Small intestine (tissue), 16 donors: Measurements from ENCODE around the gene CCL2. TPM values are rescaled to one million over a fixed set of nuclear protein-coding genes. Genes with fewer than 3 reads are reported as not detected.

ENCODE experiments used
- DNase-seq, 2 donors: peaks; one replicate each; pipeline versions ENCODE4 v3.0.0 to v3.0.0-alpha.2; 2013
- FAIRE-seq: peaks from 2 replicates; lab custom pipeline; 2012; peaks lifted over from hg19 to GRCh38; lab: Jason Lieb, UNC
- H3K27ac ChIP-seq, 3 donors: one replicate each; pipeline ENCODE4 v1.5.1; 2013; ENCODE audit warnings: low read length in 2 of 3, mild to moderate bottlenecking in 2 of 3, control low read depth in 1 of 3, inconsistent platforms in 1 of 3, low read depth in 1 of 3, moderate library complexity in 1 of 3
- H3K27me3 ChIP-seq, 3 donors: one replicate each; pipeline ENCODE4 v1.6.1; 2013; ENCODE audit warnings: low read length in 3 of 3, inconsistent platforms in 1 of 3; ENCODE audit not compliant: control insufficient read depth in 3 of 3, insufficient read depth in 3 of 3
- H3K36me3 ChIP-seq, 3 donors: one replicate each; pipeline ENCODE4 v1.6.1; 2013; ENCODE audit warnings: low read length in 3 of 3, inconsistent platforms in 1 of 3, low read depth in 1 of 3, mild to moderate bottlenecking in 1 of 3, moderate library complexity in 1 of 3; ENCODE audit not compliant: control insufficient read depth in 3 of 3, insufficient read depth in 2 of 3
- H3K4me1 ChIP-seq, 3 donors: one replicate each; pipeline ENCODE4 v1.6.1; 2013; ENCODE audit warnings: low read length in 2 of 3, inconsistent platforms in 1 of 3, low read depth in 1 of 3, mild to moderate bottlenecking in 1 of 3, moderate library complexity in 1 of 3; ENCODE audit not compliant: control insufficient read depth in 3 of 3, insufficient read depth in 2 of 3
- H3K4me3 ChIP-seq, 3 donors: one replicate each; pipeline ENCODE4 v1.5.1; 2013; ENCODE audit warnings: low read length in 3 of 3, control low read depth in 1 of 3, inconsistent platforms in 1 of 3, low read depth in 1 of 3, mild to moderate bottlenecking in 1 of 3, moderate library complexity in 1 of 3
- H3K9me3 ChIP-seq, 2 donors: one replicate each; pipeline ENCODE4 v1.6.1; 2013; ENCODE audit warnings: low read depth in 1 of 2, low read length in 1 of 2; ENCODE audit not compliant: control insufficient read depth in 2 of 2, insufficient read depth in 1 of 2
- WGBS, 3 donors: extraction: QIAGEN DNeasy Blood & Tissue Kit; methylation state at CpG; one replicate each; pipeline ENCODE4 v1.1.7; 2013; 5-methylcytosine and 5-hydroxymethylcytosine counted together
- long read RNA-seq, 10 donors: transcript quantifications; one replicate each; lab custom pipeline, GENCODE V29; 2026
- polyA plus RNA-seq, 4 donors: library from polyadenylated mRNA; stranded (reverse) in 3 of 4; unstranded in 1 of 4; fragments of 200-250 nt in 3 of 4; fragments of 120-200 nt in 1 of 4; gene quantifications; one replicate each; pipeline versions ENCODE4 v1.2.1 to v1.2.3, GENCODE V29; 2013
- donor health status: healthy with polysubstance abuse.
- donor health status: control.
- donor health status: control.
- donor health status: Bipolar disorder and iron deficiency.
- donor health status: healthy.

Gene CCL2
- 10 to 100 TPM in 3 of 4 donors, 1 to 10 TPM in 1; 6.0 to 29.2 (median 21.4) TPM for polyA plus RNA-seq
- long read RNA-seq, donor 1, result 0 reads
- long read RNA-seq, donor 2, partial matches to known transcripts, result 0 of 6 reads
- long read RNA-seq, donor 2, other reads (novel, unspliced or antisense), result 0 of 6 reads
- long read RNA-seq, donor 3, transcript CCL2-203 (1 exons, 996 nt), result minor isoform, 12 of 25 reads
- long read RNA-seq, donor 3, transcript CCL2-201 (3 exons, 741 nt), result major isoform, 13 of 25 reads
- long read RNA-seq, donor 3, partial matches to known transcripts, result 0 of 25 reads
- long read RNA-seq, donor 3, other reads (novel, unspliced or antisense), result 0 of 25 reads
- long read RNA-seq, donor 4, result 0 reads
- long read RNA-seq, donor 5, partial matches to known transcripts, result 0 of 5 reads
- long read RNA-seq, donor 5, other reads (novel, unspliced or antisense), result 0 of 5 reads
- long read RNA-seq, donor 6, transcript CCL2-201 (3 exons, 741 nt), result major isoform, 7 of 11 reads
- long read RNA-seq, donor 6, partial matches to known transcripts, result 0 of 11 reads
- long read RNA-seq, donor 6, other reads (novel, unspliced or antisense), result 0 of 11 reads
- long read RNA-seq, donor 7, transcript CCL2-203 (1 exons, 996 nt), result minor isoform, 8 of 51 reads
- long read RNA-seq, donor 7, transcript CCL2-201 (3 exons, 741 nt), result major isoform, 34 of 51 reads
- long read RNA-seq, donor 7, partial matches to known transcripts, result 5 of 51 reads
- long read RNA-seq, donor 7, other reads (novel, unspliced or antisense), result 0 of 51 reads
- long read RNA-seq, donor 8, partial matches to known transcripts, result 0 of 7 reads
- long read RNA-seq, donor 8, other reads (novel, unspliced or antisense), result 0 of 7 reads
- long read RNA-seq, donor 9, partial matches to known transcripts, result 0 of 6 reads
- long read RNA-seq, donor 9, other reads (novel, unspliced or antisense), result 0 of 6 reads
- long read RNA-seq, donor 10, transcript CCL2-202 (2 exons, 736 nt), result minor isoform, 5 of 37 reads
- long read RNA-seq, donor 10, transcript CCL2-201 (3 exons, 741 nt), result major isoform, 26 of 37 reads
- long read RNA-seq, donor 10, transcript CCL2-203 (1 exons, 996 nt), result minor isoform, 6 of 37 reads
- long read RNA-seq, donor 10, partial matches to known transcripts, result 0 of 37 reads
- long read RNA-seq, donor 10, other reads (novel, unspliced or antisense), result 0 of 37 reads

DNA sequence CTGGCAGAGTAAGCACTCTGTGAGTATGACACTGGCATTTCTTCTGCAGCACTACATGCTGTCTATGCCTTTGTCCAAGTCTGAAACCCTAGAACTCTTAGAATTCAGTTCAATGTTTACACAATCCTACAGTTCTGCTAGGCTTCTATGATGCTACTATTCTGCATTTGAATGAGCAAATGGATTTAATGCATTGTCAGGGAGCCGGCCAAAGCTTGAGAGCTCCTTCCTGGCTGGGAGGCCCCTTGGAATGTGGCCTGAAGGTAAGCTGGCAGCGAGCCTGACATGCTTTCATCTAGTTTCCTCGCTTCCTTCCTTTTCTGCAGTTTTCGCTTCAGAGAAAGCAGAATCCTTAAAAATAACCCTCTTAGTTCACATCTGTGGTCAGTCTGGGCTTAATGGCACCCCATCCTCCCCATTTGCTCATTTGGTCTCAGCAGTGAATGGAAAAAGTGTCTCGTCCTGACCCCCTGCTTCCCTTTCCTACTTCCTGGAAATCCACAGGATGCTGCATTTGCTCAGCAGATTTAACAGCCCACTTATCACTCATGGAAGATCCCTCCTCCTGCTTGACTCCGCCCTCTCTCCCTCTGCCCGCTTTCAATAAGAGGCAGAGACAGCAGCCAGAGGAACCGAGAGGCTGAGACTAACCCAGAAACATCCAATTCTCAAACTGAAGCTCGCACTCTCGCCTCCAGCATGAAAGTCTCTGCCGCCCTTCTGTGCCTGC lies at the start of gene CCL2:
Gene CCL2 (plus strand): TSS at position 635 of the 730 bp plus-strand sequence. CDS start 65 bp downstream, at position 700.
- FAIRE-seq (no peak), DNase-seq (peak; percentile 21 to 78)
- 4 to 10% (median 4%) methylated on average over 11 of the region's 11 CpGs for WGBS, 3 donors
- H3K27ac ChIP-seq, result peak within 1 kb of the TSS in 2 of 3 donors; percentile 77 to 88
- no peaks in the 10 kb centered on the region for H3K36me3 ChIP-seq
- H3K4me1 ChIP-seq, result peaks cover 0 to 45% (median 2%) of the 10 kb centered on the region in 3 donors
- H3K27me3 ChIP-seq, result peaks cover 0 to 2% (median 0%) of the 10 kb centered on the region in 3 donors
- H3K9me3 ChIP-seq, result no peaks in the 10 kb centered on the region
- H3K4me3 ChIP-seq, result peak within 1 kb of the TSS in 2 of 3 donors; percentile 19 to 46

- no peaks in the 10 kb centered on the region for H3K36me3 ChIP-seq
- no peak overlapping the region for H3K4me3 ChIP-seq
- FAIRE-seq (no peak), DNase-seq (no peak)
- H3K27me3 ChIP-seq, result no peaks in the 10 kb centered on the region
- WGBS, 3 donors, result 79 to 93% (median 79%) methylated on average over 1 of the region's 1 CpG
- no peaks in the 10 kb centered on the region for H3K4me1 ChIP-seq
- no peaks in the 10 kb centered on the region for H3K9me3 ChIP-seq
- no peak overlapping the region for H3K27ac ChIP-seq
Measured at GRCh38 chr17:34205401-34205800, 49.7 kb upstream of the CCL2 start.

DNA sequence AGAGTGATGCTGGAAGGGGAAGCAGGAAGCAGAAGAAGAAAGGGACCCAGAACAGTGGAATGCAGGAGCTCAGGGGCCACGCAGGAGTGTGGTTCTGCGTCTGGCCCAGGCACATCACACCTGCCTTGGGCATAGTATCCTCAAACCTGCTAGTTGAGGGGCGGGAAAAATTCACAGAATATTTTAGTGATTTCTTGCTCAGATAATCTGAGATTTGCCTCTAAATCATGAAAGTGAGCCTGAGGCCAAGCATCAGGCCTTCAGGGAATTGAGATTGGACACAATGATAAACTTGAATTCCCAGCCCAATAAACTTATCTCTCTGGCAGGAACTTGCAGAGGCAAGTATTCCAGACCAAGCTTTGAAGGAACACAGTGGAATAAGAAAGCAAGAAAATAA lies 48.5 kb upstream of the CCL2 start:
- Histone ChIP-seq H3K27me3 (no peaks in the 10 kb centered on the region), H3K27ac (no peak overlapping the region), H3K36me3 (no peaks in the 10 kb centered on the region), H3K9me3 (no peaks in the 10 kb centered on the region), H3K4me1 (no peaks in the 10 kb centered on the region), H3K4me3 (no peak overlapping the region)
- DNase-seq (no peak), FAIRE-seq (no peak)
- 81 to 87% (median 84%) methylated on average over 3 of the region's 3 CpGs for WGBS, 3 donors

DNA sequence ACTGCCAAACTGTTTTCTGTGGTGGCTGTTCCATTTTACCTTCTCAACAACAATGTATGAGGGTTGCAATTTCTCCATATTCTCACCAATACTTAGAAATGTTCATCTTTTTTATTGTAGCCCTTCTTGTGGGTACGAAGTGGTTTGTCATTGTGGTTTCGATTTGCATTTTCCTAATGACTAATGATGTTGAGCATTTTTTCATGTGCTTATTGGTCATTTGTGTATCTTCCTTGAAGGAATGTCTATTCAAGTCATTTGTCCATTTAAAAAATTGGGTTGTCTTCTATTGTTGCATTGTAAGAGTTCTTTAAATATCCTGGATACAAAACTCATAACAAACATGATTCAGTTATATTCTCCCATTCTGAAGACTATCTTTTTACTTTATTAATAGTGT lies 47.5 kb upstream of the CCL2 start:
- no peak for FAIRE-seq

DNA sequence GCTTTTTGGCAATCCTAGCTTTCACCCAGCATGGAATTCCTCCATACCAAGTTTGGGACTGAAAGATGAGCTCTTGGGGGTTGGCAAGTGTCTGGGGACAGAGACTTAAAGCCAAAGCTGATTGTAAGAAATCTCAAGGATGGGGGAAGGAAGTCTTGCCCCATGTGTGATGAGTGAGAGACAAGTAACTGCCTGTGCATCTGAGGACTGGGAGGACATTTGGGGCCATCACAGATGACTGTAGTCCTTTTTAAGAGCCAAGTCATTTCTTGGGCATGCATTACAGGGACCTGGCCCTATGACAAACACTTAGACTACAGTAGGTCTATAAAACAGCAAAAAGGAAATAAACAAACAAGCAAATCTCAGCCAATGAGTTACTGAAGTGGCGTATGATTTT lies 36.3 kb upstream of the CCL2 start:
- no peak overlapping the region for H3K4me3 ChIP-seq
- DNase-seq (no peak), FAIRE-seq (no peak)
- no peaks in the 10 kb centered on the region for H3K27me3 ChIP-seq
- H3K4me1 ChIP-seq, result no peaks in the 10 kb centered on the region
- no peaks in the 10 kb centered on the region for H3K9me3 ChIP-seq
- WGBS, 3 donors, result 47 to 89% (median 83%) methylated on average over 1 of the region's 1 CpG
- H3K27ac ChIP-seq, result no peak overlapping the region
- no peaks in the 10 kb centered on the region for H3K36me3 ChIP-seq

More for the DNA sequence above, 47.5 kb upstream of the CCL2 start:
- Histone ChIP-seq H3K4me3 (no peak overlapping the region), H3K36me3 (no peaks in the 10 kb centered on the region), H3K27ac (no peak overlapping the region), H3K27me3 (no peaks in the 10 kb centered on the region), H3K4me1 (no peaks in the 10 kb centered on the region), H3K9me3 (no peaks in the 10 kb centered on the region)
- 75 to 88% (median 78%) methylated on average over 2 of the region's 2 CpGs for WGBS, 3 donors
- no peak for DNase-seq

DNA sequence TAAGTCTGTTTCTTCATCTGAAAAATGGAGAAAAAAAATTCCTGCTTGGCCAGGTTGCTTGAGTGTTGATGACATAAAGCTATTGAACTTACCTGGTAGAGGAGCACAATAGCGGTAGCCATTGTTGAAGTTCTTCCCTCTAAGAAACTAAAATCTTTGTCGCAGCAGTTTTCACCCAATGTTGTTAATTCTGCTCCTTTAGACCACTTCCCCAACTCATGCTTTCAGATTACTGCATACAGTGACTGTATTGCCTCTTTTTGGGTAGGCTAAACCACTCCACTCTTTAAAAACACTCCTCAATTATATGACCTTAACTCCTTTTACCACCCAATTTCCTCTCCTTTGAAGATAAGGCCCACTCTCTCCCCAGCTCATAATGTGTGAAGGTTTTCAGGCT lies 35.7 kb upstream of the CCL2 start:
- no peaks in the 10 kb centered on the region for H3K27me3 ChIP-seq
- no peaks in the 10 kb centered on the region for H3K4me1 ChIP-seq
- DNase-seq (no peak), FAIRE-seq (no peak)
- H3K36me3 ChIP-seq, result no peaks in the 10 kb centered on the region
- no peaks in the 10 kb centered on the region for H3K9me3 ChIP-seq
- WGBS, 3 donors, result 81 to 91% (median 82%) methylated on average over 2 of the region's 2 CpGs
- H3K27ac ChIP-seq, result no peak overlapping the region
- no peak overlapping the region for H3K4me3 ChIP-seq

DNA sequence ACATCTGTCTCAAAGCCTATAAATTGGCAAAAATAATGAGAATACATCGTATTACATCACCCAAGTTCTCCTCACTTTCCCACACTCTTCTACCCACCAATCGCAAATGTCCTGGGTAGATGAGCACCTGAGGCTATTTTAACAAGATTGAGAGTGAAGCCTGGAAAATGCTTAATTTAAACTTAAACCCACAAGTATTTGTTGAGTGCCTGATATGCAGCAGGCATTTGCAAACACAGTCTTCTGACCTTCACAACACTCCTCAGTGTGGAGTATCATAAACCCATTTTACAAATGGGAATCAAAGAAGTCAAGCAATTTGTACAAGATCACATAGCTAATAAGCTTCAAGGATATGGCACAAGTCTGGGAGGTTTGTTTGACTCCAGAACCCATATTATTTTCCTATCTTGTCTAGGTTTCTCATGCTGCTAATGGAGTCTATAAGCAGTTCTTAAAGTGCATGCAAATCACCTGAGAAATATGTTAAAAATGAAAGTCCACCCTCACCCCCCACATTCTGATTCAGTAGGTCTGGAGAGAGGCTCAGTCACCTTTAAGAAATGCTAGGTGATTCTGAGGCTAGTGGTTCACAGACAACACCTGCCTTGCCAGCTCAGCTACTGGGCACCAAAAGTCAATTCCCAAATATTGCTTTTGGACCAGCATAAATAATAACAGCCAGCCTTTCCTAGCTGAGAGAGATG lies 34.9 kb upstream of the CCL2 start:
- H3K4me1 ChIP-seq, result no peaks in the 10 kb centered on the region
- no peaks in the 10 kb centered on the region for H3K27me3 ChIP-seq
- H3K9me3 ChIP-seq, result no peaks in the 10 kb centered on the region
- 86 to 94% (median 89%) methylated on average over 2 of the region's 2 CpGs for WGBS, 3 donors
- H3K4me3 ChIP-seq, result no peak overlapping the region
- H3K27ac ChIP-seq, result no peak overlapping the region
- FAIRE-seq (no peak), DNase-seq (no peak)
- H3K36me3 ChIP-seq, result no peaks in the 10 kb centered on the region
